B cell (primary cell): Measurements from ENCODE around the gene MYOM1. TPM values are rescaled to one million over a fixed set of nuclear protein-coding genes. Genes with fewer than 3 reads are reported as not detected.

ENCODE experiments used
- ATAC-seq: fragments of 200-7000 bp; cut with Tn5 transposase; one replicate; pipeline ENCODE4 v1.10.0; 2021; ENCODE audit warnings: low read depth, mild to moderate bottlenecking, moderate number of reproducible peaks, moderate library complexity
- CTCF ChIA-PET: fragments of 350-600 bp; sonication (Branson Sonifier 250); formaldehyde crosslinking; loops from one replicate; lab custom pipeline; 2021; ENCODE audit warnings: antibody characterized with exemption, inconsistent platforms; lab: Charles Lee
- POLR2A ChIA-PET: fragments of 350-600 bp; sonication (Branson Sonifier 250); formaldehyde crosslinking; loops from one replicate; lab custom pipeline; 2021; ENCODE audit warnings: antibody characterized with exemption; lab: Charles Lee
- DNase-seq: peaks from one replicate; pipeline ENCODE4 v3.0.0; 2013
- H2AFZ ChIP-seq: 2 replicates; pipeline ENCODE4 v1.6.1; 2012; ENCODE audit warnings: mild to moderate bottlenecking, low read depth, low read length; ENCODE audit not compliant: insufficient read depth, poor library complexity, severe bottlenecking
- H3K27ac ChIP-seq, 2 donors: 1 replicate in 1 of 2; 2 replicates in 1 of 2; pipeline ENCODE4 v1.5.1; 2012 to 2013; ENCODE audit warnings: low read length in 2 of 2, mild to moderate bottlenecking in 2 of 2, moderate library complexity in 1 of 2
- H3K27me3 ChIP-seq, 4 experiments: fragments of 200-600 bp in 1 of 4; sonication (generic) in 1 of 4; replicated peaks in 1 of 4; 1 replicate in 2 of 4; 2 replicates in 2 of 4; pipeline versions ENCODE4 v1.6.1 to v1.7.0; 2013 to 2016; ENCODE audit warnings: low read length in 3 of 4, mild to moderate bottlenecking in 2 of 4, mixed read lengths in 1 of 4, moderate library complexity in 1 of 4; ENCODE audit not compliant: insufficient read depth in 4 of 4, control insufficient read depth in 3 of 4; ENCODE audit errors: control extremely low read depth in 1 of 4
- H3K36me3 ChIP-seq, 2 experiments: replicated peaks in 1 of 2; 1 replicate in 1 of 2; 2 replicates in 1 of 2; pipeline versions ENCODE4 v1.6.1 to v1.7.1; 2013; ENCODE audit warnings: low read length in 1 of 2; ENCODE audit not compliant: insufficient read depth in 2 of 2, control insufficient read depth in 1 of 2; ENCODE audit errors: control extremely low read depth in 1 of 2, extremely low read depth in 1 of 2
- H3K4me1 ChIP-seq, 2 donors: fragments of 200-600 bp in 1 of 2; sonication (generic) in 1 of 2; 1 replicate in 1 of 2; 2 replicates in 1 of 2; pipeline versions ENCODE4 v1.5.1 to v1.6.1; 2013 to 2017; ENCODE audit warnings: low read length in 2 of 2; ENCODE audit not compliant: control insufficient read depth in 2 of 2, insufficient read depth in 2 of 2
- H3K4me2 ChIP-seq: replicated peaks from 2 replicates; pipeline ENCODE3; 2012; ENCODE audit warnings: mild to moderate bottlenecking, low read depth, low read length; ENCODE audit not compliant: poor library complexity, severe bottlenecking
- H3K4me3 ChIP-seq, 5 experiments: fragments of 200-600 bp in 1 of 5; sonication (generic) in 1 of 5; 1 replicate in 3 of 5; 2 replicates in 2 of 5; pipeline versions ENCODE4 v1.5.1 to v1.7.0; 2011 to 2016; ENCODE audit warnings: low read length in 4 of 5, mild to moderate bottlenecking in 4 of 5, low read depth in 2 of 5, control low read depth in 1 of 5, moderate library complexity in 1 of 5; ENCODE audit not compliant: insufficient read depth in 1 of 5; ENCODE audit errors: control extremely low read depth in 1 of 5, extremely low read depth in 1 of 5
- H3K79me2 ChIP-seq: fragments of 200-600 bp; sonication (generic); one replicate; pipeline ENCODE4 v1.6.0; 2016; ENCODE audit warnings: low read length; ENCODE audit not compliant: control insufficient read depth, insufficient read depth
- H3K9ac ChIP-seq: fragments of 200-600 bp; sonication (generic); 2 replicates; pipeline ENCODE4 v1.6.1; 2017; ENCODE audit warnings: mild to moderate bottlenecking, low read length, moderate library complexity
- H3K9me3 ChIP-seq, 3 donors: one replicate each; pipeline versions ENCODE4 v1.6.1 to v1.7.1; 2013; ENCODE audit warnings: low read length in 2 of 3; ENCODE audit not compliant: control insufficient read depth in 2 of 3, insufficient read depth in 1 of 3; ENCODE audit errors: control extremely low read depth in 1 of 3
- H4K20me1 ChIP-seq: 2 replicates; pipeline ENCODE4 v1.6.0; 2012; ENCODE audit warnings: mild to moderate bottlenecking, low read length; ENCODE audit not compliant: insufficient read depth, control insufficient read depth, poor library complexity, severe bottlenecking
- H3K27ac Mint-ChIP-seq: one replicate; pipeline ENCODE4 v1.8.0; 2021; ENCODE audit warnings: mixed read lengths
- H3K27me3 Mint-ChIP-seq: one replicate; pipeline ENCODE4 v1.8.0; 2021; ENCODE audit warnings: mixed read lengths
- H3K4me1 Mint-ChIP-seq: one replicate; pipeline ENCODE4 v1.8.0; 2021; ENCODE audit warnings: mixed read lengths
- H3K4me3 Mint-ChIP-seq: one replicate; pipeline ENCODE4 v1.8.0; 2021; ENCODE audit warnings: mixed read lengths
- H3K9me3 Mint-ChIP-seq: one replicate; pipeline ENCODE4 v1.8.0; 2022; ENCODE audit warnings: mixed read lengths; ENCODE audit not compliant: insufficient read depth
- EZH2 ChIP-seq: IDR thresholded peaks from 2 replicates; pipeline ENCODE4 v1.6.1; 2012; ENCODE audit warnings: borderline replicate concordance, low read depth, mild to moderate bottlenecking, moderate library complexity, low read length; ENCODE audit not compliant: insufficient read depth, poor library complexity, severe bottlenecking
- WGBS: methylation state at CpG from one replicate; pipeline ENCODE4 v1.1.5; 2013; ENCODE audit warnings: missing lambda C conversion rate; ENCODE audit not compliant: insufficient coverage; 5-methylcytosine and 5-hydroxymethylcytosine counted together
- intact Hi-C: fragments of 100-400 bp; cut with micrococcal nuclease; formaldehyde crosslinking; loops from one replicate; pipeline ENCODE4 v1.10.0; 2022
- polyA plus RNA-seq: library from polyadenylated mRNA; depleted of rRNA; stranded (reverse); fragments of >200 nt; gene quantifications from 2 replicates; pipeline ENCODE4 v1.2.3, GENCODE V29; 2012
- total RNA-seq, 2 donors: library from RNA; stranded (reverse); fragments of 120-200 nt in 1 of 2; gene quantifications; 1 replicate in 1 of 2; 2 replicates in 1 of 2; pipeline versions ENCODE4 v1.2.3 to v1.2.4, GENCODE V29; 2013 to 2022
- TF ChIP-seq, protein P1 (sequence below): fragments of 200-600 bp; IDR thresholded peaks from one replicate; pipeline ENCODE4 v1.8.0; 2022; ENCODE audit warnings: antibody characterized with exemption, mild to moderate bottlenecking

The MYOM1 gene
- total and polyA plus RNA-seq, 2 donors (not counting 1 experiment from before 2014, with no cell fraction given), result 1.5 to 12.8 TPM

DNA sequence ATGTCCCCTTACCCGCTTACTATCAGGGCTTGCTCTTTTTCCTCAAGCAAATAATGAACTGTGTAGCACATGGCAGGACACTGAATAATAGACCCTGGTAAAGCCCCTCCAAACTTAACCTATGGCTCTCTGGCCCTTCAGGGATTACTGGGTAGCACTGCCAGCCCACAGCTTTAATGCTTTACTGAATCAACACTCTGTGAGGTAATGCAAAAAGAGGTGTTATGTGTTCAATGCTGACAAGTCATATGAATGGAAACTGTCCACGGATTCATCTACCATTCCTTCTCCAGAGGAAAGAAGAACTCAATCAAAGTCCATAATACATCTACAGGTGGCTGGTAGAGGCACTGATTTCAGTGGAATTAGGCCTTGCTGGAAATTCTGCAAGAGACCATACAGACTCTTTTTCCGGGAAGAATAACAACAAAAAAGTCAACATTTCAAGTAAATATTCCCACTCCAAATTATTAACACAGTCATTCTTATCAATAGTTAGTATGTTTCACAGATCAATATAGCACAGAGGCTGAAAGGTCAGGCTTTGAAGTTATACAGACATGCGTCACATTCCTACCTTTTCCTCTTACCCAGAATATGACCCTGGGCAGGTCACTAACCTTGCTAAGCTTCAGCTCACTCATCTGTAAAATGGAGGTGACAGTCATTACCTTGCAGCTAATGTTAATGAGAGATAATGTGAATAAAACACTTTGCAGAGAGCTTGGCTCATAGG, 13.8 kb upstream of the MYOM1 start:
- ChIA-PET POLR2A (no interaction called here), CTCF (interaction anchor here (1.5 kb wide), 1 partner anchor 12 kb away, joined by 10 read pairs; no protein-coding TSS in a partner anchor)
- no peaks in the 10 kb centered on the region for H3K4me1 ChIP-seq
- no peaks in the 10 kb centered on the region for H3K4me1 Mint-ChIP-seq
- H2AFZ ChIP-seq, result no peak overlapping the region
- no peaks in the 10 kb centered on the region for H3K9me3 ChIP-seq
- H3K27me3 Mint-ChIP-seq, result no peaks in the 10 kb centered on the region
- no peaks in the 10 kb centered on the region for H4K20me1 ChIP-seq
- H3K4me3 ChIP-seq, result no peak overlapping the region
- no peak for ATAC-seq
- no peak overlapping the region for H3K4me2 ChIP-seq
- no peak overlapping the region for H3K27ac Mint-ChIP-seq
- no peak overlapping the region for H3K27ac ChIP-seq
- intact Hi-C loops, result no loop called here
- no peaks in the 10 kb centered on the region for H3K27me3 ChIP-seq
- no peaks in the 10 kb centered on the region for H3K79me2 ChIP-seq
- WGBS, result no CpG with 5 or more reads among the region's 4 CpGs
- DNase-seq, result no peak
- TF ChIP-seq, protein P1, sequence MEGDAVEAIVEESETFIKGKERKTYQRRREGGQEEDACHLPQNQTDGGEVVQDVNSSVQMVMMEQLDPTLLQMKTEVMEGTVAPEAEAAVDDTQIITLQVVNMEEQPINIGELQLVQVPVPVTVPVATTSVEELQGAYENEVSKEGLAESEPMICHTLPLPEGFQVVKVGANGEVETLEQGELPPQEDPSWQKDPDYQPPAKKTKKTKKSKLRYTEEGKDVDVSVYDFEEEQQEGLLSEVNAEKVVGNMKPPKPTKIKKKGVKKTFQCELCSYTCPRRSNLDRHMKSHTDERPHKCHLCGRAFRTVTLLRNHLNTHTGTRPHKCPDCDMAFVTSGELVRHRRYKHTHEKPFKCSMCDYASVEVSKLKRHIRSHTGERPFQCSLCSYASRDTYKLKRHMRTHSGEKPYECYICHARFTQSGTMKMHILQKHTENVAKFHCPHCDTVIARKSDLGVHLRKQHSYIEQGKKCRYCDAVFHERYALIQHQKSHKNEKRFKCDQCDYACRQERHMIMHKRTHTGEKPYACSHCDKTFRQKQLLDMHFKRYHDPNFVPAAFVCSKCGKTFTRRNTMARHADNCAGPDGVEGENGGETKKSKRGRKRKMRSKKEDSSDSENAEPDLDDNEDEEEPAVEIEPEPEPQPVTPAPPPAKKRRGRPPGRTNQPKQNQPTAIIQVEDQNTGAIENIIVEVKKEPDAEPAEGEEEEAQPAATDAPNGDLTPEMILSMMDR, result no peak
- TF ChIP-seq EZH2, result no peak
- no peaks in the 10 kb centered on the region for H3K36me3 ChIP-seq
- no peak overlapping the region for H3K4me3 Mint-ChIP-seq
- no peak overlapping the region for H3K9ac ChIP-seq
- H3K9me3 Mint-ChIP-seq, result no peaks in the 10 kb centered on the region

DNA sequence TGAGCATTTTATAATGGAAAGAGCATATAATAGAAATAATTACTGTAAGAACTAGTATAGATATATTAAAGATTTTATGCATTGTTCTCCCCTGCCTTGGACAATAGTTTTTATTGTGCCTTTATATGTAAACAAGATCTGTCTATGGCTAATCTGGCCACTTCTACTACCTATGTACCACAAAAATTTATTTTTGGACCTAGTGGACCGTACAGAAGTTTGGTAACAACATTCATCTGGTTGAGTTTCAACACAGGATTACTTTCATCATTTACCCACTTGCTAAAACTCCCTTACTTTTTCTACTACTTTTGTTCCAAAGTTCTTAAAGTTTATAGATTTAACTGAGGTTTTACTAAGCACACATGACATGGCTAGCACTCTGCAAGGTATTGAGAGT, 13.2 kb upstream of the MYOM1 start:
- H3K9me3 ChIP-seq, result no peaks in the 10 kb centered on the region
- Mint-ChIP-seq H3K9me3 (no peaks in the 10 kb centered on the region), H3K4me3 (no peak overlapping the region), H3K4me1 (no peaks in the 10 kb centered on the region), H3K27ac (no peak overlapping the region), H3K27me3 (no peaks in the 10 kb centered on the region)
- TF ChIP-seq, protein P1, result no peak
- no peak for TF ChIP-seq EZH2
- POLR2A ChIA-PET, result no interaction called here
- no peak overlapping the region for H3K4me3 ChIP-seq
- intact Hi-C loops, result no loop called here
- H3K4me2 ChIP-seq, result no peak overlapping the region
- WGBS, result 100% methylated on average over 1 of the region's 1 CpG
- DNase-seq (no peak), ATAC-seq (no peak)
- CTCF ChIA-PET, result no interaction called here
- H4K20me1 ChIP-seq, result no peaks in the 10 kb centered on the region
- no peaks in the 10 kb centered on the region for H3K79me2 ChIP-seq
- H3K27ac ChIP-seq, result no peak overlapping the region
- H3K9ac ChIP-seq, result no peak overlapping the region
- H3K27me3 ChIP-seq, result no peaks in the 10 kb centered on the region
- no peaks in the 10 kb centered on the region for H3K4me1 ChIP-seq
- H2AFZ ChIP-seq, result no peak overlapping the region
- no peaks in the 10 kb centered on the region for H3K36me3 ChIP-seq
